K562 (cell line): Measurements from ENCODE around the gene PLA1A. TPM values are rescaled to one million over a fixed set of nuclear protein-coding genes. Genes with fewer than 3 reads are reported as not detected.

Experiments used
- COPS2 ChIP-seq: fragments of 450-650 bp; conservative IDR thresholded peaks from 2 replicates; pipeline ENCODE4 v1.6.1; 2016; ENCODE audit warnings: mild to moderate bottlenecking, moderate library complexity
- FOXJ3 ChIP-seq: sonication (generic); formaldehyde crosslinking; IDR thresholded peaks from 2 replicates; pipeline ENCODE4 v1.4.0; 2020; ENCODE audit warnings: mild to moderate bottlenecking, missing genetic modification reagents
- HLTF ChIP-seq: fragments of 450-650 bp; IDR thresholded peaks from 2 replicates; pipeline ENCODE4 v1.6.1; 2016
- HMGN3 ChIP-seq: IDR thresholded peaks from 2 replicates; pipeline ENCODE4 v1.6.1; 2011; ENCODE audit warnings: borderline replicate concordance, low read depth, mild to moderate bottlenecking, mixed read lengths, low read length; ENCODE audit not compliant: insufficient read length; ENCODE audit errors: extremely low read depth
- MAFK ChIP-seq: IDR thresholded peaks from 2 replicates; pipeline ENCODE4 v1.6.1; 2011; ENCODE audit warnings: low read length, improper control_type of control experiment
- MCM7 ChIP-seq, 2 experiments: fragments of 450-650 bp; IDR thresholded peaks; 2 replicates each; pipeline ENCODE4 v1.6.1; 2016 to 2018
- NFRKB ChIP-seq: fragments of 450-650 bp; IDR thresholded peaks from 2 replicates; pipeline ENCODE4 v1.6.1; 2016; ENCODE audit warnings: low read depth
- NR1H2 ChIP-seq: sonication (generic); formaldehyde crosslinking; IDR thresholded peaks from 2 replicates; pipeline ENCODE4 v1.4.0; 2020; ENCODE audit warnings: mild to moderate bottlenecking, missing genetic modification reagents
- NR4A1 ChIP-seq, 2 experiments: fragments of 250-450 bp in 1 of 2; fragments of 450-650 bp in 1 of 2; sonication (Bioruptor Pico) in 1 of 2; IDR thresholded peaks; 2 replicates each; pipeline versions ENCODE4 v1.4.0 to v1.6.1; 2016 to 2020; ENCODE audit warnings: mild to moderate bottlenecking in 2 of 2, missing compliant biosample characterization in 1 of 2, missing genetic modification characterization in 1 of 2, moderate library complexity in 1 of 2
- PCBP1 ChIP-seq: fragments of 200-400 bp; formaldehyde crosslinking; IDR thresholded peaks from 2 replicates; pipeline ENCODE4 v1.6.1; 2018; ENCODE audit warnings: mild to moderate bottlenecking, low read depth, low read length; ENCODE audit not compliant: poor library complexity, severe bottlenecking
- PURB ChIP-seq: sonication (generic); formaldehyde crosslinking; IDR thresholded peaks from 2 replicates; pipeline ENCODE4 v1.9.0; 2021; ENCODE audit warnings: low read depth, mild to moderate bottlenecking, missing genetic modification reagents
- SRF ChIP-seq, 2 experiments: fragments of 250-450, 450-650 bp in 1 of 2; sonication (Bioruptor Pico) in 1 of 2; sonication (generic) in 1 of 2; formaldehyde crosslinking; IDR thresholded peaks; 2 replicates each; pipeline versions ENCODE4 v1.5.0 to v1.5.1; 2020 to 2022; ENCODE audit warnings: mild to moderate bottlenecking in 1 of 2, missing genetic modification reagents in 1 of 2
- TCFL5 ChIP-seq: fragments of 250-450 bp; sonication (Bioruptor Pico); conservative IDR thresholded peaks from 2 replicates; pipeline ENCODE4 v1.6.1; 2021; ENCODE audit warnings: mild to moderate bottlenecking, moderate library complexity, matching md5 sums
- ZNF232 ChIP-seq: sonication (generic); formaldehyde crosslinking; IDR thresholded peaks from 2 replicates; pipeline ENCODE4 v1.8.0; 2022; ENCODE audit warnings: mild to moderate bottlenecking, missing genetic modification reagents
- ZNF551 ChIP-seq: fragments of 250-450 bp; sonication (Bioruptor Pico); IDR thresholded peaks from 2 replicates; pipeline ENCODE4 v1.5.0; 2021; ENCODE audit warnings: mild to moderate bottlenecking, moderate library complexity
- polyA plus RNA-seq, 8 experiments: library from polyadenylated mRNA; depleted of rRNA in 4 of 8; stranded (reverse) in 5 of 8; unstranded in 3 of 8; fragments of >200 nt; fragmentation: Nextera tagmentation in 2 of 8; fragmentation: Illumina TruSeq in 1 of 8; extraction: Ambion mirVana in 2 of 8; extraction: Trizol in 1 of 8; gene quantifications; 2 replicates each; pipeline versions ENCODE4 v1.2.1 to v1.2.3, GENCODE V29; 2011 to 2014; ENCODE audit warnings: inconsistent platforms in 1 of 8, missing spikeins in 1 of 8
- total RNA-seq, 7 experiments: library from RNA; depleted of rRNA in 6 of 7; stranded (reverse); fragments of >200 nt in 6 of 7; fragmentation: Illumina TruSeq in 2 of 7; extraction: Trizol in 2 of 7; gene quantifications; 2 replicates each; pipeline versions ENCODE4 v1.2.1 to v1.2.3, GENCODE V29; 2011 to 2021; ENCODE audit warnings: low replicate concordance in 1 of 7
- TF ChIP-seq, protein P1 (sequence below): fragments of 250-450 bp; sonication (Bioruptor Pico); IDR thresholded peaks from 2 replicates; pipeline ENCODE4 v1.5.0; 2021
- TF ChIP-seq, protein P2 (sequence below): IDR thresholded peaks from 3 replicates; pipeline ENCODE4 v1.6.1; 2011; ENCODE audit warnings: borderline replicate concordance, mild to moderate bottlenecking, moderate library complexity; ENCODE audit not compliant: insufficient read length; ENCODE audit errors: extremely low read depth
- TF ChIP-seq, protein P3 (sequence below): sonication (generic); formaldehyde crosslinking; IDR thresholded peaks from 2 replicates; pipeline ENCODE4 v1.8.0; 2022; ENCODE audit warnings: missing genetic modification reagents, mild to moderate bottlenecking, borderline replicate concordance
- TF ChIP-seq, protein P4 (sequence below): sonication (generic); formaldehyde crosslinking; IDR thresholded peaks from 2 replicates; pipeline ENCODE4 v1.8.0; 2022; ENCODE audit warnings: missing genetic modification reagents, mild to moderate bottlenecking, moderate library complexity, borderline replicate concordance
- TF ChIP-seq, protein P5 (sequence below): sonication (generic); formaldehyde crosslinking; IDR thresholded peaks from 2 replicates; pipeline ENCODE4 v1.8.1; 2022; ENCODE audit warnings: missing genetic modification reagents

PLA1A gene
- total and polyA plus RNA-seq, 9 of the 15 experiments (the other 6 are each of a cell fraction or from before 2014, with no cell fraction given): not detected

DNA sequence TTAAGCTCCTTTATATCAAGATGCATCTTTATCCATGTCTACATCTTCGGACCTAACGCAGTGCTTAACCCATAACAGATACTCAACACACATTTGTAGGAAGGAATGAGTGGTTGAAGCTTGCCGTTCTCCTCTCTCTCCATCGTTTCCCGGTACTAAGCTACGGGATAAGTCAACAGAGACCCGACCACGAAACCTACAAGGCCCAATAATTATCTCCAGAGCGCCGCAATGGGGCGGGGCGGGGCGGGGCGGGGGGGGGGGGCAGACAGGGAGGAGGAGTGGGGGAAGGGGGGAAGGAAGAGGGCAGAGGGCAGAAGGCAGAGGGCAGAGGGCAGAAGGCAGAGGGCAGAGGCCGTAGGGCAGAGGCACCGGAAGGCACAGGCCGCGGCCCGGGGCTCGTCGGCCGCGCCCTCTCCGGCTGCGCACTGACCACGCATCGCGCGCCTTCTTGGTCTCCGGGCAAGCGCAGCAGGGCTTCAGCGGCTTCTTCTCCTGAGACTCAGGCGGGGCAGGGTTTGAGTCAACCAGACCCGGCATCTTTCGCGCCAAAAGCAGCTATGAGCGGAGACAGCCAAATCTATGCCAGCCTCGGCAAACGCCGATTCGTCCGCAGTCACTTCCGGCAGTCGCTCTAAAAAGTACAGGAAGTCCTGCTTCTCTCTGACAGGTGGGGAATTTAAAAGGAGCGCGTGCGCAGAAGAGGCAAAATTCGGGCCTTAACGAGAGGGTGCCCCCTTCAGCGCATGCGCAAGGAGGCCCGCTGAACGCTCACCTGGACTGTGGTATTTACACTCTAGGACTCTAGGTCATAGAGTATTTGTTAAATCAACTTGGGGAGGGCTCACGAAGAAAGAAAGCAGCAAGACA lies 79.3 kb downstream of the PLA1A start, which contains the start of gene COX17 (continued):
- TF ChIP-seq, protein P1, sequence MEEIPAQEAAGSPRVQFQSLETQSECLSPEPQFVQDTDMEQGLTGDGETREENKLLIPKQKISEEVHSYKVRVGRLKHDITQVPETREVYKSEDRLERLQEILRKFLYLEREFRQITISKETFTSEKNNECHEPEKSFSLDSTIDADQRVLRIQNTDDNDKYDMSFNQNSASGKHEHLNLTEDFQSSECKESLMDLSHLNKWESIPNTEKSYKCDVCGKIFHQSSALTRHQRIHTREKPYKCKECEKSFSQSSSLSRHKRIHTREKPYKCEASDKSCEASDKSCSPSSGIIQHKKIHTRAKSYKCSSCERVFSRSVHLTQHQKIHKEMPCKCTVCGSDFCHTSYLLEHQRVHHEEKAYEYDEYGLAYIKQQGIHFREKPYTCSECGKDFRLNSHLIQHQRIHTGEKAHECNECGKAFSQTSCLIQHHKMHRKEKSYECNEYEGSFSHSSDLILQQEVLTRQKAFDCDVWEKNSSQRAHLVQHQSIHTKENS (CRISPR knock-in tag): no peak
- TF ChIP-seq NFRKB (0 out of 2 replicates have a peak, but pooled peaks have one; percentile 24), SRF (CRISPR knock-in tag; IDR thresholded peaks at IDR 0.05) (no peak), HLTF (peak; percentile 96; the same call in 1 of the 2 replicates), MAFK (no peak), COPS2 (no peak), NR4A1 (CRISPR knock-in tag; IDR thresholded peaks at IDR 0.05) (peak; percentile 69; the same call in 1 of the 2 replicates), NR4A1 (tag; IDR thresholded peaks at IDR 0.05) (no peak), TCFL5 (CRISPR knock-in tag) (no peak), HMGN3 (no peak), PURB (CRISPR knock-in tag) (no peak), PCBP1 (peak; percentile 95), ZNF232 (no peak), ZNF551 (CRISPR knock-in tag) (no peak), FOXJ3 (CRISPR knock-in tag) (no peak), NR1H2 (no peak), MCM7 (IDR thresholded peaks at IDR 0.05) (no peak)
- TF ChIP-seq, protein P2, sequence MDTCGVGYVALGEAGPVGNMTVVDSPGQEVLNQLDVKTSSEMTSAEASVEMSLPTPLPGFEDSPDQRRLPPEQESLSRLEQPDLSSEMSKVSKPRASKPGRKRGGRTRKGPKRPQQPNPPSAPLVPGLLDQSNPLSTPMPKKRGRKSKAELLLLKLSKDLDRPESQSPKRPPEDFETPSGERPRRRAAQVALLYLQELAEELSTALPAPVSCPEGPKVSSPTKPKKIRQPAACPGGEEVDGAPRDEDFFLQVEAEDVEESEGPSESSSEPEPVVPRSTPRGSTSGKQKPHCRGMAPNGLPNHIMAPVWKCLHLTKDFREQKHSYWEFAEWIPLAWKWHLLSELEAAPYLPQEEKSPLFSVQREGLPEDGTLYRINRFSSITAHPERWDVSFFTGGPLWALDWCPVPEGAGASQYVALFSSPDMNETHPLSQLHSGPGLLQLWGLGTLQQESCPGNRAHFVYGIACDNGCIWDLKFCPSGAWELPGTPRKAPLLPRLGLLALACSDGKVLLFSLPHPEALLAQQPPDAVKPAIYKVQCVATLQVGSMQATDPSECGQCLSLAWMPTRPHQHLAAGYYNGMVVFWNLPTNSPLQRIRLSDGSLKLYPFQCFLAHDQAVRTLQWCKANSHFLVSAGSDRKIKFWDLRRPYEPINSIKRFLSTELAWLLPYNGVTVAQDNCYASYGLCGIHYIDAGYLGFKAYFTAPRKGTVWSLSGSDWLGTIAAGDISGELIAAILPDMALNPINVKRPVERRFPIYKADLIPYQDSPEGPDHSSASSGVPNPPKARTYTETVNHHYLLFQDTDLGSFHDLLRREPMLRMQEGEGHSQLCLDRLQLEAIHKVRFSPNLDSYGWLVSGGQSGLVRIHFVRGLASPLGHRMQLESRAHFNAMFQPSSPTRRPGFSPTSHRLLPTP: no peak
- TF ChIP-seq, protein P3, sequence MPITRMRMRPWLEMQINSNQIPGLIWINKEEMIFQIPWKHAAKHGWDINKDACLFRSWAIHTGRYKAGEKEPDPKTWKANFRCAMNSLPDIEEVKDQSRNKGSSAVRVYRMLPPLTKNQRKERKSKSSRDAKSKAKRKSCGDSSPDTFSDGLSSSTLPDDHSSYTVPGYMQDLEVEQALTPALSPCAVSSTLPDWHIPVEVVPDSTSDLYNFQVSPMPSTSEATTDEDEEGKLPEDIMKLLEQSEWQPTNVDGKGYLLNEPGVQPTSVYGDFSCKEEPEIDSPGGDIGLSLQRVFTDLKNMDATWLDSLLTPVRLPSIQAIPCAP (CRISPR knock-in tag): no peak
- TF ChIP-seq, protein P4, sequence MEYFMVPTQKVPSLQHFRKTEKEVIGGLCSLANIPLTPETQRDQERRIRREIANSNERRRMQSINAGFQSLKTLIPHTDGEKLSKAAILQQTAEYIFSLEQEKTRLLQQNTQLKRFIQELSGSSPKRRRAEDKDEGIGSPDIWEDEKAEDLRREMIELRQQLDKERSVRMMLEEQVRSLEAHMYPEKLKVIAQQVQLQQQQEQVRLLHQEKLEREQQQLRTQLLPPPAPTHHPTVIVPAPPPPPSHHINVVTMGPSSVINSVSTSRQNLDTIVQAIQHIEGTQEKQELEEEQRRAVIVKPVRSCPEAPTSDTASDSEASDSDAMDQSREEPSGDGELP (CRISPR knock-in tag): peak; percentile 82; the same call in 1 of the 2 replicates
- TF ChIP-seq, protein P5, sequence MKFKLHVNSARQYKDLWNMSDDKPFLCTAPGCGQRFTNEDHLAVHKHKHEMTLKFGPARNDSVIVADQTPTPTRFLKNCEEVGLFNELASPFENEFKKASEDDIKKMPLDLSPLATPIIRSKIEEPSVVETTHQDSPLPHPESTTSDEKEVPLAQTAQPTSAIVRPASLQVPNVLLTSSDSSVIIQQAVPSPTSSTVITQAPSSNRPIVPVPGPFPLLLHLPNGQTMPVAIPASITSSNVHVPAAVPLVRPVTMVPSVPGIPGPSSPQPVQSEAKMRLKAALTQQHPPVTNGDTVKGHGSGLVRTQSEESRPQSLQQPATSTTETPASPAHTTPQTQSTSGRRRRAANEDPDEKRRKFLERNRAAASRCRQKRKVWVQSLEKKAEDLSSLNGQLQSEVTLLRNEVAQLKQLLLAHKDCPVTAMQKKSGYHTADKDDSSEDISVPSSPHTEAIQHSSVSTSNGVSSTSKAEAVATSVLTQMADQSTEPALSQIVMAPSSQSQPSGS: no peak
